NCI-H146 treated with DMSO at 0.1 percent for 48 hours (cell line): ENCODE data around the gene EMSY.
"Not testable (repeated sequence)": the region's sequence is repeated elsewhere in the genome, so short reads cannot be mapped to it uniquely, and the experiment has no call there.

Experiments
- DNase-seq: peaks from one replicate; lab custom pipeline; 2025; ENCODE audit not compliant: unreplicated experiment; lab: John Stamatoyannopoulos, UW

The EMSY gene

DNA sequence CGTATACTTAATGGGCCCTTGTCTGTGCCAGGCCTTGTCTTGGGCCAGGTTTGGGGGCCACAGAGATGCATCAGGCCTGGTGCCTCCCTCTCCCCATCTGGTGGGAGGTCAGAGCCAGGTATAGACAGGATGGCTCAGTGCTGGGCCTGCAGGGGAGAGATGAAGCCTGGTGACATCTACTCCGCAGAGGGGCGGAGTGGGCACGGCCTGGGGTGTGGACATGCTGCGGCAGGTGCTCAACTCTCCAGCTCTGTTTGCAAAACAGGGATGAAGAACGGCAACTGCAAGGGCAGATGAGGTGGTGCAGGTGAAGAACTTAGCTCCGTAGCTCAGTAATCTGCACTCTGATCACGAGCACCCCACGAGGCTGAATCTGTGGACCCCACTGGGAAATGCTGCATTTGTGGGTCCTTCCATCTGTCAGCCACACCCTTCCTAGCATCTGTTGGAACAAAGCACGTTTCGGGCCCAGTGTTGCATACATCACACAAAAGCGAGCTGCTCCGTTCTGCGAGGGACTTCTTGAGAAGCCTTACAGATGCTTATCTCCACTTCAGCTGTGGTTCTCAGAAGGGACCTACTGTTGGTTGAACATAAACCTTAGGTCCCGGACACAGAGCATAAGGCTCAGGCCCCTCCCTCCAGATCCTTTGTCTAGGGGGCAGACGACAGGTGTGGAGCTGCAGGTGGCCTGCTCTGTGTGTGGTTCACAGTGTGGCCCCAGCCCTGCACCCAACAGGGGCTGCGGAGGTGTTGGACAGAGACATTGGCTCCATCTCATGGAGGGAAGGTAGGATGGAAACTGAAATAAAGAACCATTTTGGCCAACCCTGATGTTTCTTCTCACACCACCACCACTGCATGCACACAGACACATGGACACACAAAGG is 147.5 kb downstream of the EMSY start:
- peak; percentile 89 for DNase-seq

DNA sequence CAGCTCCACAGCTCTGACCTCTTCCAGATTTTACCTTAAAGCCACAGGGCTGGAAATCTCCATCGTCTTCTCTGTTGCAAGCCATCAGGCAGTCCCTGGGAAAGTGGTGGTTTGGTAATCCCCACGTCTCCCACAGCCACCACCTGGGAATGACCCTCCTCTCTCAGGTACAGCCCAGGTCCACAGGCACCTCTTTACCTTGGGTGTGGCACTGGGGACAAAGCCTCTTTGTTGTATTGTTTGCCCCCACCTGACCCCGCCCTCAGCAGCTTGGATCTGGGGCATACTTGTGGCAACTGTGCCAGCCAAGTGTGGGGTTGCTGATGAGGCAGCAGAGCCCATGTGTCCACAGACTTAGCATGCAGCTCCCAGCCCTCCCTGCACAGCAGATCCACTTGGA is 148.1 kb downstream of the EMSY start:
- DNase-seq, result peak; percentile 61

DNA sequence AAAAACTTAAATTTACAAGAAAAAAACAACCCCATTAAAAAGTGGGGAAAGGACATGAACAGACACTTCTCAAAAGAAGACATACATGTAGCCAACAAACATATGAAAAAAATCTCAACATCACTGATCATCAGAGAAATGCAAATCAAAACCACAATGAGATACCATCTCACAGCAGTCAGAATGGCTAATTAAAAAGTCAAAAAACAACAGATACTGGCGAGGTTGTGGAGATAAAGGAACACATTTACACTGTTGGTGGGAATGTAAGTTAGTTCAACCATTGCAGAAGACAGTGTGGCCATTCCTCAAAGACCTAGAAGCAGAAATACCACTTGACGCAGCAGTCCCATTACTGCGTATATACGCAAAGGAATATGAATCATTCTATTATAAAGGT is 150.3 kb downstream of the EMSY start:
- not testable (repeated sequence) for DNase-seq

DNA sequence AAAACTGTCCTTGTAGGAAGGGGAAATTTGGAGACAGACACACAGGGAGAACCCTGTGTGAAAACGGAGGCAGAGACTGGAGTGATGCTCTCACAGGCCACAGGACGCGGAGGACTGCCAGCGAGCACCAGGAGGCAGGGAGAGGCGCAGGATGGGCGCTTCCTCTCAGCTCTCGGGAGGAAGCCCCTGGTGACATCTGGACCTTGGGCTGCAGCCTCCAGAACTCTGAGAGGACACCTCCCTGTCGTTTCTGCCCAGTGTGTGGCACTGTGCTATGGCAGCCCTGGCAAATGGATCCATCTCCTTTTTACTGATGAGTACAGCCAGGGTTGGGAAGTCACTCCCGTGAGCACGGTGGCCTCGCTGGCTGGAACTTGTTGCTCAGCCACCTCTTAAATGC is 151.8 kb downstream of the EMSY start:
- DNase-seq, result no peak

DNA sequence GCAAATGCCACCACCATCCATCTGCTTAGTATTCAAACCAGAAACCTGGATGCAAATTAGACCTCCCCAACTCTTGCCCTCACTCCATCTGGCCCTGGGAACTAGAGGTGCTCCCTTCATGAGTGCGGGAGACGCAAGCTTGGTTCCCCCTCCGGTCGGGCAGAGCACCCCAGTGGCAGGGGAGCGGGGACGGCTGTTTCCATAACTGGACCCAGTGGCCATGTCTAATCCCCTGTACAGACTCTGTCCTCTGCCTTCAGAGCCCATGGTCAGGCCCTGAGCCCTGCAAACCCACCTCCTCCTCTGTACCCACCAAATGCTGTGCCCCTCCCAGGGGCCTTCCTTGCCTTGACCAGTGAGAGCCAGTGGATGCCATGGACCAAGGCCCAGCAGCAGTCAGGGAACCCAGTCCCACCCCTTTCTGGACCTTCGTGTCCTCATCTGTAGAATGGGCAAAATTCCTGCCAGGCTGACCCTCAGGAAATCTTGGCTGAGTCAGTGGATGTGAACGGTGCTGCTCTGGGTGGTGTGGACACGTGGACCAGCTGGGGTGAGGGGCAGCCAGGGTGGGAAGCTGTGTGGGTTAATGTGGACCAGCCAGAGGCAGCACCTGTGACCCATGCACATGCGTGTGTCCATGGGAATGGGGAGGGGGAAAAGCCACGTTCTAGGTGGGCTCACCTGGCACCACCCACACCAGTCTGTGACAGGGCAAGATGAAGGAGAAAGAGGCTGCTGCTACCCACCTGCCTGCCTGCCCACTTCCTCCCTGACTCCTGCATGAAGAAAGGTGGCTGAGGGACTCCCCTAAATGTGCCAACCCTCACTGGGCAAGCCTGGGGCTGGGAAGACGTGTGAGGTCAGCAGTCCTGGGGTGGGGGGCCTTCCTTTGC is 153.0 kb downstream of the EMSY start:
- DNase-seq, result no peak

DNA sequence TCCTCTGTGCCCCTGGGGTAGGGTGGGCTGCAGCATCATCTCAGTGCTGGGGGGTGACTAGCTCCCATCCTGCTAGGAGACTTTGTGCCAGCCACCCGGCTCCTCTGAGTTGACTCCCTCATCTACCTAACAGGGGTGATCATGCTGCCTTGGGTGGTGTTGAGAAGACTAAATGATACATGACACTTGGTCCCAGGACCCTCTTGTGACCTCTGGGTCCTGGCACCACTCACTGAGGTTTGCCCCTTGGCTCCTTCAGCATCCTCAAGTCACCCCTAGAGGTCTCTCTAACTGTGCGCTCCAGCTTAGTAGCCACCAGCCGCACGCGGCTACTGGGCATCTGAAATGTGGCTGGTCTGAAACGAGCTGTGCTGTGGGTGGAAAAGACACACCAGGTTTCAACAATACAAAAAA is 153.6 kb downstream of the EMSY start:
- no peak for DNase-seq

DNA sequence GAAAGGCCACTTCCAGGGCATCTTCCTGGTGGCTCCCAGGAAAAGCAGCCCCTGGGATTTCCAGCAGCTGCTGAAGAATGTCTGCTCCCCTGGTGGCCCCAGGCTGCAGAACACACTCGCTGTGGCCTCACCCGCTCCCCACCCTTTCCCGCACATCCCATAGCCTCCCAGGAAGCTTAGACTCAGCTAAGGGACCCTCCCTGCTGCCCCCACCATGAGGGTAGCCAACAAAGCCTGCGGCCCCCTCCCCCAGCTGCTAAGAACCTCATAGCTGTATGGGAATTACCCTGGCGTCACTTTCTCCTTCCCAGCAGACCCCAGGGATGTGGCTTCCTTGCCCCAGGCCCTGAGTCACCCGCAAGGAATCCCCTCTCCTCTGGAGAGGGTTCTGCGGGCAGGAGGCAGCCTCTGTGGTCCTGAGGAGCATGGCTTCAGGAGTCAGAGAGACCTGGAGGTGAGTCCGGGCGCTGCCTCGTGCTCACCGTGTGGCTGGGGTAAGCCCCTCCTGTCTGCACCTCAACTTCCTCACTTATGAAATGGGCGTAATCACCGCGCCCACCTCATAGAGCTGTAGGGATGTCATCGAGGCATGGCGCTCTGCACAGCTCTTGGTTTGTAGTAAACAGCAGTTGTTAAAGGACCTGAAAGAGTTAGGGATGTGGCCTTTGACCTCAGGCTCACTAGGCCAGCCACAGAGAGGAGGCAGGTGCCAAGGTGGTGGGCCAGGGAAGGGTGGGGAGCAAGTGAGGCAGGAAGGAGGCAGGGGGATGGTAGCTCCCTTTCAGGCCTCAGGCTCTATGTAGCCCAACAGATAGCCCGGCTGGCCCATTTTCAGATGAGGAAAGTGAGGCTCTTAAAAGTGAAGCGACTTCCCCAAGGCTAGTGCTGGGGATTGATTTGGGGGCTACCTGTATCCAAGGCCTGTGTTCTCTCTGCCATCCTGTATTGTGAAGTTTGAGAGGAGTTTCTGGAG is 154.5 kb downstream of the EMSY start:
- DNase-seq, result no peak

DNA sequence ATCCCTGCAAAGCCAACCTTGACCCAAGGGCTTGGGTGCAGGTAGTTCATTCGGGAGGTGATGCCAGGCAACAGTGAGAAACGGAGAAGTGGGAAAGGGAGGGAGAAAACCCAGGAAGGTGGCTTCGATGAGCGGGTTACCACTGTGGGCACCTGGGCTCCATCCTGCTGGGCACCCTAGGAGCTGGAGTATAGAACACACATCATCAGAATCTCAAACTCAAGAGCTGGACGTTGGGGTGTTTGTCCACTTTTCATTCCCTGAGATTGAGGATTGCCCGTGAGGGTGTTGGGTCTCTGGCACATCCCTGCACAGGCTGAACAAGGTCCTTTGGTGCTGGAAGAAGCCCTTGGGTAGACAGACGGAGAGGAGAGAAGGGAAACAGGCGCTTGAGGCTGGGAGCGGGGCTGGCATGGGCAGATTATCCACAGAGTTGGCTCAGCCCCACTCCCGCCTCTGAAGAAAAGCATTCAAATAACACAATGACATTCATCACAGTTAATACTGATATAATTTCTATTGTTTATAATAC is 155.4 kb downstream of the EMSY start:
- no peak for DNase-seq

DNA sequence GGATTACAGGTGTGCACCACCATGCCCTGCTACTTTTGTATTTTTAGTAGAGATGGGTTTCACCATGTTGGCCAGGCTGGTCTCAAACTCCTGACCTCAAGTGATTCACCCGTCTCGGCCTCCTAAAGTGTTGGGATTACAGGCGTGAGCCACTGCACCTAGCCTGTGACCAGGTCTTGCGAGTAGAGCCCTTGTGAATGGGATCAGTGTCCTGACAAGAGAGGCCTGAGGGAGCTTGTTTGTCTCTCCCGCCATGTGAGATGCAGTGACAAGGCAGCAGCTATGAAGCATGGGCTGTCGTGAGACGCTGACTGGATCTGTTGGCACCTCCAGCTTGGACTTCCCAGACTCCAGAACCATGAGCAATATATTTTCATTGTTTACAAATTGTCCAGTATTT is 156.5 kb downstream of the EMSY start:
- DNase-seq, result no peak

DNA sequence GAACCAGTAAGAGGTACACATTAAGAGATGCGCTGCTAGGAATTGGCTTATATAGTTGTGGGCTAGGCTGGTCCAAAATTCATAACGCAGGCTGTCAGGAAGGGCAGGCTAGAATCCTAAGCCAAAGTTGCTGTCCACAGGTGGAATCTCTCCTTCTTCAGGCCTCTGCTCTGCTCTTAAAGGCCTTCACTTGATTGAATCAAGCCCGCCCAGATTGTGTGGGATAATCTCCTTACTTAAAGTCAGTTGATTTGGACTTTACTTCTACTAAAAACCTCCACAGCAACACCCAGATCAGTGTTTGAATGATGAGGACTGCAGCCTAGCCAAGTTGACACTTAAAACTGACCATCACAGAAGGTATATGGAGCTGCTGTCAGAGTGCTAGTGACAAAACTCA is 156.9 kb downstream of the EMSY start:
- no peak for DNase-seq

DNA sequence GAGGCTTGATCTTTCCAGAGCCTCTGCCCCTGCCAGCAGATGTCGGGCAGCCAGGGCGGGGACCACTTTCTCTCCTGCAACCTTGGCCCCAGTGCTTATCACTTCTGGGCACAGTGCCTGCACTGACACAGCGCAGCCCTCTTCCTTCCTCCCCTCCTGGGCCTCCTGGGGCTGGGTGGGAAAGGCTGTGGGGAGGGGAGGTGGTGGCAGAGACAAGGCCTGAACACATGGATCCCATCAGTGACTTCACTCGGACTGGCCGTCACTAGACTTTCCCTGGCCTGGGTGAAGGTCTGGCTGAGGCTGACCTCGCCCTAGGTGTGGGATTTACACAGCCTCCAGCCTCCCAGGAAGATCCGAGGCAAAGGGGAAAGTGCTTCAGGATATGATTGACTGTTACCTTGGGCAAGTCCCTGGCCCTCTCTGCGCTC is 157.6 kb downstream of the EMSY start:
- DNase-seq, result no peak
